HG03460 (cell line): ENCODE measurements around the gene GPLD1.

ENCODE experiments used
- ATAC-seq: cut with Tn5 transposase; IDR thresholded peaks from one replicate; pipeline ENCODE4 v1.9.1; 2021; ENCODE audit not compliant: unreplicated experiment

The GPLD1 gene

DNA sequence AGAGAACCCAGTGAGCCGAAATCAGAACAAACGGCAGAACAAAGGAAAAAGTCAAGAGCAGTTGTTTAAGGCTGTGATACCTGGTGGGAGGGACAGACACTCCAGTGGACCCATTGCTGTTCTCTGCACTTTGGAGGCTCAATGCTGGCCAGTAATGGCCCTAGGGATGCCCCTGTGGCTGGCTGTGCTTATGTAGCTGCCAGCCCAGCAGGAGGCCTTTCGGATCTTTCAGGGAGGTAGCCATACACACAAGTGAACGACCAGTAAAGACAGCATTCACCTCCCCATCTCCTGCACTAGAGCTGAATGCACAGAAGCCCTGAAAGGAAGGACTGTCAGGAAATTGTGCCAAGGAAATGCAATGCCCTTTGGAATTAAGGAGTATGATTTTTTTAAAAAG lies 34.3 kb downstream of the GPLD1 start:
- no peak for ATAC-seq

DNA sequence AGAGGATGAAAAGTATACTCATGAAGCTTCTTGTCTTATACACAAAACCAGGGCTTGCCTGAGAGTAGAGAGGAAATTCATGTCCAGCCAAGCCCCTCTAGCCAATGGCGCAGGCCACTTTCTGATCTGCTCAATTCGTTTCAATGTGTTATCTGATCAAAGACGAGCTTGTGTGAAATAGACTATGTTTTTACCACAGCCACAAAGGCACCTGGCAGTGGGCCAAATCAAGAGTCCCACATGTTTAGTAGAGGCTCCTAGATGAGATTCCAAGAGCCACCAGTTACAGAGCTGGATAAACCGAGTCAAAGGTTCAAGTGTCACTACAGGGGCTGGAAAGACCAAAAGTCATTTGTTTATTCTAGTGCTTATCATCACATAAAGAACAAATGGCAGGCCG lies 34.9 kb downstream of the GPLD1 start:
- no peak for ATAC-seq

- ATAC-seq = no peak
These were observed 35.5 kb downstream of the GPLD1 start for GRCh38 chr6:24453921-24454320.

- no peak for ATAC-seq
These were observed 37.6 kb downstream of the GPLD1 start for GRCh38 chr6:24451581-24452388.

DNA sequence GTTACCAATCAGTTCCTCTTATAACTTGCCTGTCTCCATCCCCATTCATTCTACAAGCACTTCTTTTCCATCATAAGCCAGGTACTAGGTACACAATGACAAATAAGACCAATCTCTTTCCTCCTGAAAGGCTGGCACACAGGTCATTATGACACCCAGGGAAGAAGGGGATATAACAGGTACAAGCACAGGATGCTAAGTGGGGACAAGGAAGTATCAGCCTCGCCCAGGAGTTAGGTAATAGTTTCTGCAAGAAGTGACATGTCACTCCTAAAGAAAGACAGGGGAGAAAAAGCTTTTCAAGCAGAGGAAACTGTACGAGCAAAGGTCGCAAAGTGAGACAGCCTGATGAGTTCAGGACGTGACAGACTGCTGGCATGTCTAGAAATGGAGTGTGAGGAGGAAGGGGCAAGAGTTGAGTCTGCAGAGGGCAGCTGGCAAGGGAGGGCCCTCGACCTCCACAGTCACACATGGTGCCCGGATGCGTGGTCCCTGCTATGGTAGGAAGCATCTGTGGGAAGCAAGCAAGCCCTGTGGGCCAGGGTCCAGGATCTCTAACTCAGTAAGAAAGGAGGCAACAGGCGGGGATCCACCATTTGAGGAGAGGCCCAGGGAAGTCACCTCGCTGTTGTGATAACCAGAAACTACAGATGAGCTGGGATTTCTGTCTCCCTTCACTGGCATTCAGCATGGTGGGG lies 40.4 kb downstream of the GPLD1 start:
- ATAC-seq = no peak

DNA sequence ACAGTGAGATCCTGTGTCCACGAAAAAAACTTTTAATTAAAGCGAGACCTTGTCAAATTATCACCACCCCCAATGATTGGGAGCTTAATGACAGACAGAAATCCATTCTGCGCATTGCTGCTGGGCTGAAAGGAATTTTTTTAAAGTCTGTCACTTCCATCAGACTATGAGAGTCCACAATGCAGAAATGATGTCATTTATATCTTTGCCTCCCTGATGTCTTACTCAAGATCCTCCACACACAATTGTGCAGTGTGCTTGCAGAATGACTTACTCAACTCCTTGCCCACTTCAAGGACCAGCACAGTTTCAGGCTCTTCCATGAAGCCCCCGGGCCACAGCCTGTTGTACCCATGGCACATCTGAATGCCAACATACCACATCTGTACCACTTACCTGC lies 41.0 kb downstream of the GPLD1 start:
- no peak for ATAC-seq

DNA sequence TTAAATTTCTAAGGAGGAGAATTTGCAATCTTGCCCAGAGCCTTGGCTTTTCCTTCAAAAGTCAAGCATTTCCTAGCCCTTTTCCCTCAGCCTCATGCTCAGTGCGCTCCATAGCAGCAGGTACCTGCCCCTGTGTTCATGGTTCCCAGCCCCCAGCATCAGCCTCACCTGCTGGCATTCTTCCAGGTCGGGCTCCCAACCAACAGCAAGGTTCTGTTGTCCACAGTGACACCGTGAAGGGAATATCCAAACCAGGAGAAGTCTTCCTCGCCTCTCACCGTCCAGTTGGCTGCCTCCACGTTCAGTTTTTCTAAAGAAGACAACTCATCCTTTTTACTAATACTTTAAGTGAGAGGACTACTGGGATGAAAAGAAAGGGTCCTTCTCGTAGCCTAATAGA lies 42.7 kb downstream of the GPLD1 start:
- no peak for ATAC-seq

DNA sequence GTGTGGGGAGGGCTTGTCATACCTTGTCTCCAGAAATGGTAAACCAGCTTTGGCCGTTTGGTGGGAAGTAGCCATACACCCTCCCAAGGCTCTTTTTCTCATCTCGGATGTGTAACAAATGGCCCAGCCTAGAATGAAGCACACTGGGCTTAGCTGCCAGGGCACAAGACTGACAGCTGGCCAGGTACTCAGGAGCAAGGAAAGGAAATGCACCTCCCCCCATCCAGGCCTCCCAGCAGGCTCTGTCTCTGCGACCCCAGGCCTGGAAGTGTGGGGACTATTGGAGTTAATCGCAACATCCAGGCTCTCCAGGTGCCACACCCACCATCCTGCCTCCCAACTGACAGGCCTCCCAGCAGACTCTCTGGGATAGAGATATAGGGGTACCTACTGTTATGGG lies 43.7 kb downstream of the GPLD1 start:
- ATAC-seq = no peak

- ATAC-seq = no peak
These were observed 44.8 kb downstream of the GPLD1 start for GRCh38 chr6:24444588-24444987.

GRCh38 chr6:24441599-24441904 lies 47.8 kb downstream of the GPLD1 start:
- ATAC-seq = no peak

DNA sequence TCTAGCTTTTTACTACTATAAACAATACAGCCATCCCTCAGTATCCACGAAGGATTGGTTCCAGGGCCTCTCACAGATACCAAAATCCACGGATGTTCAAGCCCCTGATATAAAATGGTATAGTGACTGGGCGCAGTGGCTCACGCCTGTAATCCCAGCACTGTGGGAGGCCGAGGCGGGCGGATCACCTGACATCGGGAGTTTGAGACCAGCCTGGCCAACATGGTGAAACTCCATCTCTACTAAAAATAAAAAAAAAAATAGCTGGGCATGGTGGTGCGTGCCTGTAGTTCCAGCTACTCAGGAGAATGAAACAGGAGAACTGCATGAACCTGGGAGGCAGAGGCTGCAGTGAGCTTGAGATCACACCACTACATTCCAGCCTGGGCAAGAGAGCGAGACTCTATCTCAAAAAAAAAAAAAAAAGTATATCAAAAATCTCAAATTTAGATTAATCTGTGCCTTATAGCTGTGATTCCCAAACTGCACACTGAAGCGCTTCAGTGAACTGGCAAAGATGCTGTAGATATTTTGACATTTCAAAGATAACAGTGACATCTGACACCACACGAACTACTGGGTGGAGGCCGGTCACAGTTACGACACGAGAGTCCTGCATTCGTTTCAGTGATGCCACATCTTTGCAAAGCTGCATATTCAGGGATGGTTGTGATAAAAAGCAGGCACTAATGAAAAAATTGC lies 48.3 kb downstream of the GPLD1 start:
- no peak for ATAC-seq

GRCh38 chr6:24439858-24440539 lies 49.4 kb downstream of the GPLD1 start:
- ATAC-seq = no peak

DNA sequence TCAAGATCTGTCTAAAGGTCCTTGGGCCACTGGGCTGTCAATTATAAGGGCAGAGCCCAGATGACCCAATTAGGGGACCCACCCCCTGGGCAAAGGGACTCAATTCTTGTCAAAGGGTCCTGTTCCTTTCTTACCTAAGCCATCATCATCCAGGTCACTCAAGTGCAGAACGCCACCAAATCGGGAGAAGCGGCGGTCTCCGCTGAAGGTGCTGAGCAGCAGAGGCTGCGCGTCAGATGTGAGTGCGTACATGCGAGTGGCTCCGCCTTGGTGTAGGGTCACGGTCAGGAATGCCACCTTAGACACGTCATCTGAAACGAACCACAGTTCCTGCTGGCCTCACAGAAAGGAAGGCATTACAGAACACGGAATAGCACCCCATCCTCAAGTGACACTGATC lies 52.4 kb downstream of the GPLD1 start:
- no peak for ATAC-seq

DNA sequence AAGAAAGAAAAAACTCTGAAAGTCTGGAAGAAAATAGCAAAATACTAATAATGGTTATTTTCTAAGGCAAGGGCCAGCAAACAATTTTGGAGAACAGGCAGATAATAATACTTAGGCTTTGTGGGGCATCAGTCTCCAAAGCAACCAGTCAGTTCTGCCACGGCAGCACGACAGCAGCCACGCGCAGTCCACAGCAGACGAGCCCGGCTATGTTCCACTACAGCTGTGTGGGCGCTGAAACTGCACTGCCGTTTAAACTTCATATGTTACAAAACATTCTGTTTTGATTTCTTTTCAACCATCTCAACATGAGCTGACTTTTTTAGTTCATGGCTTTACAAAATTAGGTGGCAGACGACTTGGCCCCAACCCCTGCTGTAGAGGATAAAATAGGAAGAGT lies 56.8 kb downstream of the GPLD1 start:
- no peak for ATAC-seq

DNA sequence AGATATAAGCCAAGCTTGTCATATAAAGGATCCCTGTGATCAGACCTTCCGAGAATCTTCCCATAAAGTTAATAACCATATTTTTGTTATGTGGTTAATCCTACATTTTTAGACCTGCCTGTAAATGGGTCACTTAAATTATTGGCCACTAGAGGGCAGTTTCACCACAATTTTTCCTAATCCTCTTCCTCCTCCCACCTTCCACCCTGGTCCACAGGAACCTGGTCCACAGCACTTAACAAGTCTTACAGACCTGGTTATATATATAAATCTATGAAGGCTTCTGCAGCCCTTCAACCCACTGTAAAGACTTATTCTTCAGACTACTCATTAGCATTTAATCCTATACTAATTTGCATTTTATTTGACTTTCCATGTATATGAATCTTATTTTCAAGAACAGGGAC lies 58.3 kb downstream of the GPLD1 start:
- no peak for ATAC-seq

GRCh38 chr6:24430086-24430485 lies 59.3 kb downstream of the GPLD1 start:
- ATAC-seq = no peak

GRCh38 chr6:24429146-24429545 lies 60.2 kb downstream of the GPLD1 start:
- ATAC-seq = no peak

DNA sequence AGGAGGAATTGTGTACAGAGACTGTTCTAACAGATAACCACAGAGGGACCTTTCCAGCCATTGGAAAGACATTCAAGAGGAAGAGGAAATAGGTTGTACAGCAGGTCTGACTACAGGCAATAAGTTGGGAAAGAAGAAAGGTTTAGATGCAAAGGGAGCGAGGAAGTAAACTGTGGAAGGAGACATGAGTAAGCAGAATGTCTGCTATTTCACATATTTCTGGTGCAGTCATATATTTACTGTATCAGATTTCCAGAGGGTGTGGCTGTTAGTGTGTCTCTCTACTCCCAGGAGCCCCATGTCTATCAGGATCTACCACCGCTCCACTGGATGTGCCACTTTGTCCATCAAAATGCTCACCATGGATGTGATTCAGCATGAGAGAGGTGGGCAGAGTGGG lies 60.8 kb downstream of the GPLD1 start:
- no peak for ATAC-seq

GRCh38 chr6:24426729-24427446 lies 62.5 kb downstream of the GPLD1 start:
- no peak for ATAC-seq

GRCh38 chr6:24425091-24425490 lies 64.3 kb downstream of the GPLD1 start:
- ATAC-seq = no peak

DNA sequence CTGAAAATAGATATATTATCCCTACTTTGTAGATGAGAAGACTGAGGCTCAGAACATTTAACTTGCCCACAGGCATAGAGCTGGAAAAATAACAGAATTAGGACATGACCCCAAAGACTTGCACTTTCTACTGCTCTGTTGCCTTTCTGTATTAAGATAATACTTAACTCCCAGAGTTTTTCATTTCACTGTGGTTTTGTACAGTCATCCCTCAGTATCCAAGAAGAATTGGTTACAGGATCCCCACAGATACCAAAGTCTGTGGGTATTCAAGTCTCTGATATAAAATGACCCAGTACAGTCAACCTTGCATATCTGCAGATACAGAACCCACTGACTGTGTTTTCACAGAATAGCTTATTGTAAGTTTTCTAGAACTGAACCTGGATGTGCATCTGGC lies 69.9 kb downstream of the GPLD1 start:
- ATAC-seq = no peak
